ENCODE results near the gene ETV3. TPM values are rescaled to one million over a fixed set of nuclear protein-coding genes. Genes with fewer than 3 reads are reported as not detected.
A peak's percentile ranks its signal among the peaks of the same experiment; 100 is the strongest.

The ETV3 gene
- total RNA-seq, 1 experiment from 2014 or later: 21.2 TPM

- TF ChIP-seq SP1 (IDR thresholded peaks at IDR 0.05; ENCODE audit: low read depth) (peak; percentile 59; the same call in 1 of the 2 replicates), TCF7L2 (IDR thresholded peaks at IDR 0.05; ENCODE audit: borderline replicate concordance, extremely low read depth, insufficient read depth, insufficient read length) (peak; percentile 70), SIN3A (IDR thresholded peaks at IDR 0.05; ENCODE audit: low read depth) (peak; percentile 90), ATF3 (IDR thresholded peaks at IDR 0.05) (no peak), CBX3 (IDR thresholded peaks at IDR 0.05; ENCODE audit: low read depth) (no peak)
Measured at GRCh38 chr1:157138220-157139051, at the start of gene ETV3 (continued).

GRCh38 chr1:157186281-157186992, 48.2 kb upstream of the ETV3 start:
- Histone ChIP-seq H3K9me2 (ENCODE audit: insufficient read depth) (no peaks in the 10 kb centered on the region), H3K9me3 (ENCODE audit: control insufficient read depth in 1 of 2, insufficient read depth in 1 of 2, low read depth in 1 of 2, low read length in 2 of 2) (no peaks in the 10 kb centered on the region), H3K4me3 (replicated peaks in 1 of 2; ENCODE audit: low read depth in 1 of 2, low read length in 2 of 2) (no peak overlapping the region), H3K36me3 (ENCODE audit: control insufficient read depth in 1 of 2, insufficient read depth in 2 of 2, low read length in 2 of 2) (no peaks in the 10 kb centered on the region), H2AFZ (ENCODE audit: low read depth, low read length, poor library complexity, severe bottlenecking) (no peak overlapping the region), H3K4me2 (ENCODE audit: low read length) (no peak overlapping the region), H3K9ac (ENCODE audit: low read length) (no peak overlapping the region), H4K20me1 (ENCODE audit: insufficient read depth) (no peaks in the 10 kb centered on the region), H3K27me3 (ENCODE audit: insufficient read depth, low read length) (no peaks in the 10 kb centered on the region; the same call in 1 of the 2 replicates), H3K79me2 (ENCODE audit: insufficient read depth, low read length) (no peaks in the 10 kb centered on the region), H3K27ac (ENCODE audit: low read depth, low read length) (no peak overlapping the region), H3K4me1 (ENCODE audit: control insufficient read depth in 1 of 2, insufficient read depth in 2 of 2, low read length in 2 of 2) (no peaks in the 10 kb centered on the region)
- DNase-seq (ENCODE audit: low read depth, low spot score) (no peak), ATAC-seq (no peak)
- RAD21 ChIA-PET (ENCODE audit: low non-redundant PET in 1 of 2, low total read pairs in 2 of 2, uncharacterized antibody in 2 of 2, unreplicated experiment in 2 of 2): no interaction called here
- CTCF ChIA-PET: no interaction called here
- TF ChIP-seq SIN3A (IDR thresholded peaks at IDR 0.05; ENCODE audit: low read depth) (no peak), JUND (IDR thresholded peaks at IDR 0.05) (no peak), SP1 (IDR thresholded peaks at IDR 0.05; ENCODE audit: low read depth) (no peak), ZBTB33 (IDR thresholded peaks at IDR 0.05; ENCODE audit: extremely low read depth, insufficient replicate concordance, low read length) (no peak), RAD21 (IDR thresholded peaks at IDR 0.05; ENCODE audit: low read depth) (no peak), POLR2AphosphoS5 (IDR thresholded peaks at IDR 0.05; ENCODE audit: low read depth, low read length) (no peak), CEBPB (IDR thresholded peaks at IDR 0.05; ENCODE audit: low read depth) (no peak), ZNF274 (IDR thresholded peaks at IDR 0.05; ENCODE audit: low read depth, low read length) (no peak)
- intact Hi-C loops (cut with micrococcal nuclease): no loop called here
- POLR2A ChIA-PET: no interaction called here
- BruUV-seq (replicated peaks): no TSS peak
